ENCODE measurements around the gene RIPK3.

RIPK3 gene

GRCh38 chr14:24366721-24367513 lies 27.1 kb upstream of the RIPK3 start:
- TF ChIP-seq CTCF (IDR thresholded peaks at IDR 0.05), result no peak

- no peak for TF ChIP-seq CTCF (IDR thresholded peaks at IDR 0.05)
Observed at GRCh38 chr14:24366413-24366720, 26.6 kb upstream of the RIPK3 start.

- TF ChIP-seq CTCF (IDR thresholded peaks at IDR 0.05), result no peak; the same call in 1 of the 2 replicates
Observed at GRCh38 chr14:24365600-24366412, 26.0 kb upstream of the RIPK3 start.

GRCh38 chr14:24364841-24365240 lies 25.1 kb upstream of the RIPK3 start:
- no peak for TF ChIP-seq CTCF (IDR thresholded peaks at IDR 0.05)

- TF ChIP-seq CTCF (IDR thresholded peaks at IDR 0.05), result no peak
Observed at GRCh38 chr14:24363401-24363800, 23.6 kb upstream of the RIPK3 start.

GRCh38 chr14:24362241-24362960 lies 22.6 kb upstream of the RIPK3 start:
- TF ChIP-seq CTCF (IDR thresholded peaks at IDR 0.05), result no peak

GRCh38 chr14:24361326-24361725 lies 21.5 kb upstream of the RIPK3 start:
- no peak for TF ChIP-seq CTCF (IDR thresholded peaks at IDR 0.05)
